Gastroesophageal sphincter (tissue), 4 donors: ENCODE data around the gene PLAC8. TPM values are rescaled to one million over a fixed set of nuclear protein-coding genes. Genes with fewer than 3 reads are reported as not detected.
"Not testable (repeated sequence)": the region's sequence is repeated elsewhere in the genome, so short reads cannot be mapped to it uniquely, and the experiment has no call there.

Source experiments
- ATAC-seq: fragments of 150-250 bp; one replicate; pipeline ENCODE4 v1.9.1; 2016; ENCODE audit warnings: mild to moderate bottlenecking, moderate library complexity
- H3K27ac ChIP-seq, 4 donors: fragments of 200-600 bp; sonication (generic) in 3 of 4; 1 replicate in 3 of 4; 2 replicates in 1 of 4; pipeline ENCODE4 v1.5.1; 2016 to 2019
- H3K27me3 ChIP-seq: fragments of 200-600 bp; sonication (generic); one replicate; pipeline ENCODE4 v1.5.1; 2019
- H3K36me3 ChIP-seq, 2 donors: fragments of 200-600 bp; sonication (generic); one replicate each; pipeline ENCODE4 v1.5.1; 2019; ENCODE audit warnings: control low read depth in 1 of 2
- H3K4me1 ChIP-seq, 3 donors: fragments of 200-600 bp; sonication (generic); 1 replicate in 2 of 3; 2 replicates in 1 of 3; pipeline ENCODE4 v1.5.1; 2016 to 2019; ENCODE audit warnings: control low read depth in 2 of 3
- H3K4me3 ChIP-seq, 2 donors: fragments of 200-600 bp; sonication (generic); one replicate each; pipeline ENCODE4 v1.5.1; 2019; ENCODE audit warnings: mild to moderate bottlenecking in 1 of 2, moderate library complexity in 1 of 2
- H3K9me3 ChIP-seq, 3 donors: fragments of 200-600 bp; sonication (generic); one replicate each; pipeline ENCODE4 v1.5.1; 2017 to 2019; ENCODE audit warnings: control low read depth in 2 of 3
- CTCF ChIP-seq, 4 experiments: fragments of 200-600 bp in 2 of 4; fragments of 450-650 bp in 2 of 4; sonication (generic) in 1 of 4; IDR thresholded peaks; one replicate each; pipeline ENCODE4 v1.5.1; 2017 to 2019; ENCODE audit warnings: antibody characterized with exemption in 4 of 4, mild to moderate bottlenecking in 2 of 4, moderate library complexity in 2 of 4
- EP300 ChIP-seq: sonication (generic); formaldehyde crosslinking; IDR thresholded peaks from one replicate; pipeline ENCODE4 v1.6.1; 2017; ENCODE audit warnings: antibody characterized with exemption, mild to moderate bottlenecking
- POLR2A ChIP-seq, 2 donors: fragments of 450-650 bp; IDR thresholded peaks; one replicate each; pipeline ENCODE4 v1.6.1; 2017; ENCODE audit warnings: antibody characterized with exemption in 2 of 2, mild to moderate bottlenecking in 2 of 2, moderate library complexity in 1 of 2
- POLR2AphosphoS5 ChIP-seq: sonication (generic); formaldehyde crosslinking; IDR thresholded peaks from one replicate; pipeline ENCODE4 v1.6.1; 2017; ENCODE audit warnings: antibody characterized with exemption
- WGBS, 2 donors: methylation state at CpG; one replicate each; pipeline ENCODE4 v1.1.5; 2018; ENCODE audit warnings: low coverage in 1 of 2; 5-methylcytosine and 5-hydroxymethylcytosine counted together
- total RNA-seq, 4 donors: library from RNA; depleted of rRNA; stranded (reverse); fragments of >200 nt; gene quantifications; one replicate each; pipeline ENCODE4 v1.1.0, GENCODE V29; 2016

The PLAC8 gene
- total RNA-seq, 4 donors from 2014 or later: 2.0 to 32.0 (median 2.6) TPM; not detected in 1

GRCh38 chr4:83113429-83113786, 1.1 kb downstream of the PLAC8 start:
- Histone ChIP-seq H3K27ac (no peak overlapping the region), H3K4me1 (peaks cover 0 to 18% (median 0%) of the 10 kb centered on the region in 3 donors), H3K4me3 (no peak overlapping the region), H3K9me3 (no peaks in the 10 kb centered on the region), H3K27me3 (no peaks in the 10 kb centered on the region), H3K36me3 (no peaks in the 10 kb centered on the region)
- TF ChIP-seq POLR2AphosphoS5 (no peak), POLR2A (IDR thresholded peaks at IDR 0.05) (no peak), EP300 (no peak), CTCF (IDR thresholded peaks at IDR 0.05) (no peak)
- ATAC-seq: no peak
- 28 to 50% methylated on average over 1 to 2 of the region's 3 CpGs for WGBS, 2 donors

GRCh38 chr4:83112678-83113428, 1.7 kb downstream of the PLAC8 start:
- TF ChIP-seq EP300 (no peak), POLR2A (IDR thresholded peaks at IDR 0.05) (no peak), CTCF (IDR thresholded peaks at IDR 0.05) (no peak)
- no peak overlapping the region for H3K4me3 ChIP-seq

GRCh38 chr4:83112231-83112630, 2.3 kb downstream of the PLAC8 start:
- H3K27me3 ChIP-seq: no peaks in the 10 kb centered on the region
- H3K27ac ChIP-seq: no peak overlapping the region
- no peak overlapping the region for H3K4me3 ChIP-seq
- H3K9me3 ChIP-seq: no peaks in the 10 kb centered on the region
- WGBS, 2 donors: 70 to 76% methylated on average over 2 of the region's 2 CpGs
- no peak for ATAC-seq
- H3K36me3 ChIP-seq: no peaks in the 10 kb centered on the region
- TF ChIP-seq EP300 (no peak), POLR2A (IDR thresholded peaks at IDR 0.05) (no peak), POLR2AphosphoS5 (no peak), CTCF (IDR thresholded peaks at IDR 0.05) (no peak)
- peaks cover 0 to 18% (median 0%) of the 10 kb centered on the region in 3 donors for H3K4me1 ChIP-seq

More at GRCh38 chr4:83112678-83113428, 1.7 kb downstream of the PLAC8 start:
- Histone ChIP-seq H3K27ac (no peak overlapping the region), H3K9me3 (no peaks in the 10 kb centered on the region), H3K4me1 (peaks cover 0 to 18% (median 0%) of the 10 kb centered on the region in 3 donors), H3K27me3 (no peaks in the 10 kb centered on the region), H3K36me3 (no peaks in the 10 kb centered on the region)
- whole genome bisulfite sequencing, 2 donors: 78 to 88% methylated on average over 11 to 14 of the region's 16 CpGs
- no peak for ATAC-seq

GRCh38 chr4:83111751-83112141, 2.8 kb downstream of the PLAC8 start:
- H3K9me3 ChIP-seq, ATAC-seq, H3K27ac ChIP-seq, H3K36me3 ChIP-seq, H3K4me3 ChIP-seq, H3K27me3 ChIP-seq: not testable (repeated sequence)
- 80% methylated on average over 2 to 7 of the region's 7 CpGs for WGBS, 2 donors
- H3K4me1 ChIP-seq: peaks cover 0 to 18% (median 0%) of the 10 kb centered on the region in 3 donors

- ATAC-seq: no peak
- no peaks in the 10 kb centered on the region for H3K36me3 ChIP-seq
- 80 to 89% methylated on average over 5 to 8 of the region's 8 CpGs for WGBS, 2 donors
- H3K27me3 ChIP-seq: no peaks in the 10 kb centered on the region
- TF ChIP-seq POLR2AphosphoS5 (no peak), CTCF (IDR thresholded peaks at IDR 0.05) (no peak), EP300 (no peak), POLR2A (IDR thresholded peaks at IDR 0.05) (no peak)
- H3K4me1 ChIP-seq: peaks cover 0 to 18% (median 0%) of the 10 kb centered on the region in 3 donors
- H3K27ac ChIP-seq: no peak overlapping the region
- no peaks in the 10 kb centered on the region for H3K9me3 ChIP-seq
- H3K4me3 ChIP-seq: no peak overlapping the region
Measured at GRCh38 chr4:83110970-83111750, 3.4 kb downstream of the PLAC8 start.
